Hematopoietic multipotent progenitor cell (in vitro differentiated cells): Measurements from ENCODE around the gene RASL11A. TPM values are rescaled to one million over a fixed set of nuclear protein-coding genes. Genes with fewer than 3 reads are reported as not detected.

Experiments used
- small RNA-seq: library from RNA; depleted of rRNA; stranded (forward); fragments of <200 nt; gene quantifications from one replicate; pipeline ENCODE3, GENCODE V24; 2012
- total RNA-seq: library from RNA; depleted of rRNA; stranded (reverse); fragments of >200 nt; gene quantifications from one replicate; pipeline ENCODE4 v1.2.3, GENCODE V29; 2012

RASL11A gene
- total RNA-seq, 1 donor: 3.8 TPM

Small RNAs within 50 kb of the gene (small RNA-seq; reads per million reads assigned to genes)
- gene SNORA27 (not detected), gene SNORD102 (not detected)

Other genes starting within 250 kb of the RASL11A start
- 8.1 TPM for gene USP12, start 99.0 kb upstream of the RASL11A start, total RNA-seq
- gene RPL21, start 19.3 kb upstream of the RASL11A start, total RNA-seq: 570 TPM
- gene GTF3A, start 153.8 kb downstream of the RASL11A start, total RNA-seq: 164 TPM
- 24.8 TPM for gene MTIF3, start 179.7 kb downstream of the RASL11A start, total RNA-seq